Loucy (cell line): ENCODE data around the gene TMEM132D.

Source experiments
- H2AFZ ChIP-seq: fragments of 200-600 bp; sonication (generic); 2 replicates; pipeline ENCODE4 v1.6.0; 2016; ENCODE audit warnings: antibody characterized with exemption, mild to moderate bottlenecking, low read length, moderate library complexity
- H3F3A ChIP-seq: fragments of 200-600 bp; 2 replicates; pipeline ENCODE4 v1.6.0; 2016; ENCODE audit warnings: antibody characterized with exemption, low read depth, mild to moderate bottlenecking
- H3K27me3 ChIP-seq: fragments of 200-600 bp; sonication (generic); 2 replicates; pipeline ENCODE4 v1.6.1; 2014; ENCODE audit warnings: low read length, mild to moderate bottlenecking; ENCODE audit not compliant: insufficient read depth, poor library complexity, severe bottlenecking
- H3K36me3 ChIP-seq: fragments of 200-600 bp; sonication (generic); 2 replicates; pipeline ENCODE4 v1.6.1; 2016; ENCODE audit warnings: low read length; ENCODE audit not compliant: insufficient read depth
- H3K4me1 ChIP-seq: fragments of 200-600 bp; sonication (generic); 2 replicates; pipeline ENCODE4 v1.5.1; 2014; ENCODE audit warnings: low read length, mild to moderate bottlenecking; ENCODE audit not compliant: insufficient read depth, poor library complexity, severe bottlenecking
- H3K4me2 ChIP-seq: fragments of 200-600 bp; sonication (generic); 2 replicates; pipeline ENCODE4 v1.6.0; 2014; ENCODE audit warnings: antibody characterized with exemption, low read length, low read depth, mild to moderate bottlenecking; ENCODE audit not compliant: poor library complexity, severe bottlenecking
- H3K4me3 ChIP-seq: fragments of 200-600 bp; sonication (generic); 2 replicates; pipeline ENCODE4 v1.5.1; 2014; ENCODE audit warnings: low read length, mild to moderate bottlenecking, mixed read lengths; ENCODE audit not compliant: poor library complexity, severe bottlenecking
- H3K79me2 ChIP-seq: fragments of 200-600 bp; sonication (generic); 2 replicates; pipeline ENCODE4 v1.6.1; 2014; ENCODE audit warnings: low read length; ENCODE audit not compliant: insufficient read depth
- H3K9ac ChIP-seq: fragments of 200-600 bp; sonication (generic); 2 replicates; pipeline ENCODE4 v1.6.0; 2014; ENCODE audit warnings: mild to moderate bottlenecking, low read depth, low read length, moderate library complexity; ENCODE audit not compliant: poor library complexity, severe bottlenecking
- H3K9me2 ChIP-seq: fragments of 200-600 bp; sonication (generic); replicated peaks from 2 replicates; pipeline ENCODE4 v1.6.1; 2016; ENCODE audit warnings: low read depth, low read length, mixed read lengths
- H3K9me3 ChIP-seq: fragments of 200-600 bp; sonication (generic); 2 replicates; pipeline ENCODE4 v1.6.1; 2014; ENCODE audit warnings: mild to moderate bottlenecking, antibody characterized with exemption, low read length, low read depth; ENCODE audit not compliant: insufficient read depth
- H4K20me1 ChIP-seq: fragments of 200-600 bp; sonication (generic); 2 replicates; pipeline ENCODE4 v1.6.0; 2014; ENCODE audit warnings: antibody characterized with exemption, low read length, mild to moderate bottlenecking; ENCODE audit not compliant: insufficient read depth, poor library complexity, severe bottlenecking
- EZH2phosphoT487 ChIP-seq: fragments of 200-600 bp; IDR thresholded peaks from 2 replicates; pipeline ENCODE4 v1.6.1; 2018; ENCODE audit warnings: antibody characterized with exemption, mild to moderate bottlenecking, moderate library complexity, borderline replicate concordance
- TF ChIP-seq, protein P1 (sequence below): fragments of 200-600 bp; sonication (generic); conservative IDR thresholded peaks from 2 replicates; pipeline ENCODE4 v1.5.1; 2014; ENCODE audit warnings: mild to moderate bottlenecking, antibody characterized with exemption, low read length

TMEM132D gene

DNA sequence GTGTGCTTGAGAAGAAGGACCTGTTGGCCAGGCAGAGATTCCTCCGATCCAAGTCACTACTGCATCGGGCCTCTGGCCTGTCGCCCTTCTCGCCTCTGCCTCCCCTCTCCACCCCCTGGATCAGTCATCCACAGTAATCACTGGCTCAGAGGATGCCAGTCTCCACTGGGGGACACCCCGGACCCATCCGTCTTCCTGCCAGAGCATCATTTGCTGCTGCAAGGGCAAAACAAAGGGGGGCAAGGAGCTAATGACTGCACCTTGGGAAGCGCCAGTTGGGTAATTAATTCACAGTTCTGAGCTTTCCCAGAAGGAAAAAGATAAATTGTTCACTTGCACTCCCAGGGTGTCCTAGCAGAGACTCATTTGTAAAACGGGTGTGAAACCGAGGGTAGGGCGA, 835.1 kb downstream of the TMEM132D start:
- Histone ChIP-seq H3K36me3 (no peaks in the 10 kb centered on the region), H2AFZ (no peak overlapping the region), H3K9me3 (0 out of 2 replicates have a peak, but pooled peaks cover 5% of the 10 kb centered on the region), H3F3A (no peaks in the 10 kb centered on the region), H3K9me2 (no peaks in the 10 kb centered on the region), H3K4me3 (no peak overlapping the region), H3K4me1 (no peaks in the 10 kb centered on the region), H3K79me2 (no peaks in the 10 kb centered on the region), H3K27me3 (no peaks in the 10 kb centered on the region), H3K9ac (no peak overlapping the region), H4K20me1 (no peaks in the 10 kb centered on the region), H3K4me2 (no peak overlapping the region)
- TF ChIP-seq, protein P1, sequence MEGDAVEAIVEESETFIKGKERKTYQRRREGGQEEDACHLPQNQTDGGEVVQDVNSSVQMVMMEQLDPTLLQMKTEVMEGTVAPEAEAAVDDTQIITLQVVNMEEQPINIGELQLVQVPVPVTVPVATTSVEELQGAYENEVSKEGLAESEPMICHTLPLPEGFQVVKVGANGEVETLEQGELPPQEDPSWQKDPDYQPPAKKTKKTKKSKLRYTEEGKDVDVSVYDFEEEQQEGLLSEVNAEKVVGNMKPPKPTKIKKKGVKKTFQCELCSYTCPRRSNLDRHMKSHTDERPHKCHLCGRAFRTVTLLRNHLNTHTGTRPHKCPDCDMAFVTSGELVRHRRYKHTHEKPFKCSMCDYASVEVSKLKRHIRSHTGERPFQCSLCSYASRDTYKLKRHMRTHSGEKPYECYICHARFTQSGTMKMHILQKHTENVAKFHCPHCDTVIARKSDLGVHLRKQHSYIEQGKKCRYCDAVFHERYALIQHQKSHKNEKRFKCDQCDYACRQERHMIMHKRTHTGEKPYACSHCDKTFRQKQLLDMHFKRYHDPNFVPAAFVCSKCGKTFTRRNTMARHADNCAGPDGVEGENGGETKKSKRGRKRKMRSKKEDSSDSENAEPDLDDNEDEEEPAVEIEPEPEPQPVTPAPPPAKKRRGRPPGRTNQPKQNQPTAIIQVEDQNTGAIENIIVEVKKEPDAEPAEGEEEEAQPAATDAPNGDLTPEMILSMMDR = no peak
- TF ChIP-seq EZH2phosphoT487 = no peak

DNA sequence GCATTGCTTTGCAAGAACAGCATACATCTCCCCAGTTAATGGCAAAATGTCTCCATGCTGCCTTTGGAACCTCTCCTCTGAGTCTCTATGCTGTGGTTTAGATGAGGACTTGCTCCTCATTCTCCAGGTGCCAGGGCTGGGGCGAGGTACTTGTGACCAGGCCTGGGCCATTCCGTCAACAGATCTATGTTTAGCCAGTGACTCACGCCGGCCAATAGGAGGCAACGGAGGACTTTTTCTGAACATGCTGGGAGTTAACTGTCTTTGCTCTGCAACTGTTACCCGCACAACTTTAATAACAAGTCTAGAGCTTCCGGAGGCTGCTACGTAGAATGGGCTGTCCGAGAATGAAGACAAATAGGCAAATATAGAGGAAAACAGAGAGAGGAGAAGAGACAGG, 836.3 kb downstream of the TMEM132D start:
- Histone ChIP-seq H2AFZ (no peak overlapping the region), H3K4me2 (no peak overlapping the region), H3K27me3 (no peaks in the 10 kb centered on the region), H3K9me3 (peaks cover 5% of the 10 kb centered on the region; the same call in 1 of the 2 replicates), H4K20me1 (no peaks in the 10 kb centered on the region), H3K9ac (no peak overlapping the region), H3K9me2 (no peaks in the 10 kb centered on the region), H3K36me3 (no peaks in the 10 kb centered on the region), H3F3A (no peaks in the 10 kb centered on the region), H3K79me2 (no peaks in the 10 kb centered on the region), H3K4me1 (no peaks in the 10 kb centered on the region), H3K4me3 (no peak overlapping the region)
- TF ChIP-seq, protein P1 = no peak
- TF ChIP-seq EZH2phosphoT487 = no peak

DNA sequence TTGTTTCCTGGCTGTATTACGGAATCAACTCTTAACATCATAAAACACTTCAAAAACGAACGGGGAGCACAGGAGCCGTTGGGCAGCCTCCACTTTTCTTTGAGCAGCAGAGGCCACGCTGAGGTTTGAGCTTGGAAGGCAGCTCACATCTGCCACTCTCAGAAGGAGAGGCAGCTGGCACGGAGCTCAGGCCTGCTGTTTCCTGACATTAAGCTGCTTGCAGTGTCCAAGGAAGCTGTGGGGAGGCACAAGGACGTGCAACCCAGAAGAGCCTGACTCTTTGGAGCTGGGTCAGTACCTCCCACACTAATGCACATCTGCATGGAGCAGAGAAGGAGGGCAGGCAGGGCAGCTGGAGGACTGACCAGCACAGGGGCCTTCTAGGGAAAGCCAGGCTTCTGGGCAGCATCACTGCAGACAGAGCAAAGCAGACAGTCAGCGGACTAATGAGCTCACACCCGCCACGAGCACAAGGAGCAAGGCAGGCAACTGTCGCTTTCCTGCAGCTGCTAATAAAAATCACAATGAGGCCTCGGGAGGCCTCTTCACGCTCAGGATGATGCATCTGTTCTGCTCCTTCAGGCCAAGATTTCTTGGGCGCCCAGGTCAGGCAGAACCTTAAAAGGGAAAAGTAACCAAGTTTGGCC, 839.5 kb downstream of the TMEM132D start:
- Histone ChIP-seq H3F3A (no peaks in the 10 kb centered on the region), H2AFZ (no peak overlapping the region), H3K4me1 (no peaks in the 10 kb centered on the region), H3K27me3 (no peaks in the 10 kb centered on the region), H3K9me2 (no peaks in the 10 kb centered on the region), H3K36me3 (no peaks in the 10 kb centered on the region), H3K4me3 (no peak overlapping the region), H3K79me2 (no peaks in the 10 kb centered on the region), H3K9me3 (peaks cover 5% of the 10 kb centered on the region; the same call in 1 of the 2 replicates), H3K4me2 (no peak overlapping the region), H3K9ac (no peak overlapping the region), H4K20me1 (no peaks in the 10 kb centered on the region)
- TF ChIP-seq EZH2phosphoT487 = no peak
- TF ChIP-seq, protein P1 = no peak
